Peyer's patch (tissue), 4 donors: ENCODE results near the gene EML4.

Experiments used
- CTCF ChIP-seq, 6 experiments: fragments of 450-650 bp in 4 of 6; fragments of 200-600 bp in 2 of 6; sonication (generic) in 1 of 6; IDR thresholded peaks; one replicate each; pipeline ENCODE4 v1.5.1; 2017 to 2019; ENCODE audit warnings: antibody characterized with exemption in 6 of 6, mild to moderate bottlenecking in 3 of 6, moderate library complexity in 1 of 6
- POLR2A ChIP-seq, 2 donors: fragments of 450-650 bp; IDR thresholded peaks; one replicate each; pipeline ENCODE4 v1.5.1; 2017; ENCODE audit warnings: antibody characterized with exemption in 2 of 2, mild to moderate bottlenecking in 2 of 2, moderate library complexity in 2 of 2

DNA sequence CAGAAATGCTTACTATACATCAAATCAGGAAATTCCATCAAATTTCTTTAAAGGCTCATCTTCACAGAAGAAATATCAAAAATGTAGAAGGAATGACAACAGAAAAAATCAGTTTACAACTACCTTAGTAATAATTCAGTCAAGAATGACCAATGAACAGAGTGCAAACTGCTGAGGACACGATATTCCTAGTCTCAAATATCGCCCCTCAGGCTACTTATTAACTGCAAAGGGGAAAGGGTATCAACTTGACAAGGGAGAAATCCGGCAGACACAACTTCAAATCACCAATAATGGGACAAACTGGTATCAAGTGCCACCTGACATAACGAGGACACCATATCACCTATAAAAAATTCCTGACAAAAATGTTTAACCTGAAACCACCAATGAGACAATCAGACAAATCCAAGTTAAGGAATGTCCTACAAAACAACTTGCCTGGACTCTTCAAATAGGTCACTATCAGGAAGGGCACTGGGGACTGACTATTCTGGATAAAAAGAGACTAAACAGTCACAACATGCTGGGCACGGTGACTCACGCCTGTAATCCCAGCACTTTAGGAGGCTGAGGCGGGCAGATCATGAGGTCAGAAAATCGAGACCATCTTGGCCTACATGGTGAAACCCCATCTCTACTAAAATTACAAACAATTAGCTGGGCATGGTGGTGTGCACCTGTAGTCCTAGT, 179.1 kb downstream of the EML4 start:
- TF ChIP-seq CTCF (IDR thresholded peaks at IDR 0.05): no peak
- TF ChIP-seq POLR2A (IDR thresholded peaks at IDR 0.05): no peak
